ENCODE data around the gene CTNNA3. TPM values are rescaled to one million over a fixed set of nuclear protein-coding genes. Genes with fewer than 3 reads are reported as not detected.

CTNNA3 gene
- total RNA-seq, 1 experiment from 2014 or later: 0.32 TPM

GRCh38 chr10:67141300-67141699, 554.7 kb downstream of the CTNNA3 start:
- Histone ChIP-seq H4K20me1 (ENCODE audit: insufficient read depth) (no peaks in the 10 kb centered on the region), H3K9me3 (ENCODE audit: control insufficient read depth in 1 of 2, insufficient read depth in 1 of 2, low read depth in 1 of 2, low read length in 2 of 2) (no peaks in the 10 kb centered on the region), H2AFZ (ENCODE audit: low read depth, low read length, poor library complexity, severe bottlenecking) (no peak overlapping the region), H3K9me2 (ENCODE audit: insufficient read depth) (no peaks in the 10 kb centered on the region), H3K9ac (ENCODE audit: low read length) (no peak overlapping the region), H3K4me3 (replicated peaks in 1 of 2; ENCODE audit: low read depth in 1 of 2, low read length in 2 of 2) (no peak overlapping the region), H3K4me2 (ENCODE audit: low read length) (no peak overlapping the region), H3K27me3 (ENCODE audit: insufficient read depth, low read length) (no peaks in the 10 kb centered on the region), H3K4me1 (ENCODE audit: control insufficient read depth in 1 of 2, insufficient read depth in 2 of 2, low read length in 2 of 2) (no peaks in the 10 kb centered on the region), H3K27ac (ENCODE audit: low read depth, low read length) (no peak overlapping the region), H3K79me2 (ENCODE audit: insufficient read depth, low read length) (no peaks in the 10 kb centered on the region), H3K36me3 (ENCODE audit: control insufficient read depth in 1 of 2, insufficient read depth in 2 of 2, low read length in 2 of 2) (no peaks in the 10 kb centered on the region)
- no peak for ATAC-seq
- DNase-seq (ENCODE audit: low read depth, low spot score): no peak
- CTCF ChIA-PET: interaction anchor here (0.8 kb wide), 1 partner anchor 380 kb away, joined by 3 read pairs; no protein-coding TSS in a partner anchor
- no TSS peak for BruUV-seq (replicated peaks)
- RAD21 ChIA-PET (ENCODE audit: low non-redundant PET in 1 of 2, low total read pairs in 2 of 2, uncharacterized antibody in 2 of 2, unreplicated experiment in 2 of 2): no interaction called here
- intact Hi-C loops (cut with micrococcal nuclease): no loop called here
- TF ChIP-seq, protein P1, sequence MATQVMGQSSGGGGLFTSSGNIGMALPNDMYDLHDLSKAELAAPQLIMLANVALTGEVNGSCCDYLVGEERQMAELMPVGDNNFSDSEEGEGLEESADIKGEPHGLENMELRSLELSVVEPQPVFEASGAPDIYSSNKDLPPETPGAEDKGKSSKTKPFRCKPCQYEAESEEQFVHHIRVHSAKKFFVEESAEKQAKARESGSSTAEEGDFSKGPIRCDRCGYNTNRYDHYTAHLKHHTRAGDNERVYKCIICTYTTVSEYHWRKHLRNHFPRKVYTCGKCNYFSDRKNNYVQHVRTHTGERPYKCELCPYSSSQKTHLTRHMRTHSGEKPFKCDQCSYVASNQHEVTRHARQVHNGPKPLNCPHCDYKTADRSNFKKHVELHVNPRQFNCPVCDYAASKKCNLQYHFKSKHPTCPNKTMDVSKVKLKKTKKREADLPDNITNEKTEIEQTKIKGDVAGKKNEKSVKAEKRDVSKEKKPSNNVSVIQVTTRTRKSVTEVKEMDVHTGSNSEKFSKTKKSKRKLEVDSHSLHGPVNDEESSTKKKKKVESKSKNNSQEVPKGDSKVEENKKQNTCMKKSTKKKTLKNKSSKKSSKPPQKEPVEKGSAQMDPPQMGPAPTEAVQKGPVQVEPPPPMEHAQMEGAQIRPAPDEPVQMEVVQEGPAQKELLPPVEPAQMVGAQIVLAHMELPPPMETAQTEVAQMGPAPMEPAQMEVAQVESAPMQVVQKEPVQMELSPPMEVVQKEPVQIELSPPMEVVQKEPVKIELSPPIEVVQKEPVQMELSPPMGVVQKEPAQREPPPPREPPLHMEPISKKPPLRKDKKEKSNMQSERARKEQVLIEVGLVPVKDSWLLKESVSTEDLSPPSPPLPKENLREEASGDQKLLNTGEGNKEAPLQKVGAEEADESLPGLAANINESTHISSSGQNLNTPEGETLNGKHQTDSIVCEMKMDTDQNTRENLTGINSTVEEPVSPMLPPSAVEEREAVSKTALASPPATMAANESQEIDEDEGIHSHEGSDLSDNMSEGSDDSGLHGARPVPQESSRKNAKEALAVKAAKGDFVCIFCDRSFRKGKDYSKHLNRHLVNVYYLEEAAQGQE (IDR thresholded peaks at IDR 0.05; ENCODE audit: low read depth): no peak
- TF ChIP-seq SP1 (IDR thresholded peaks at IDR 0.05; ENCODE audit: low read depth) (no peak), RAD21 (IDR thresholded peaks at IDR 0.05; ENCODE audit: low read depth) (no peak), POLR2AphosphoS5 (IDR thresholded peaks at IDR 0.05; ENCODE audit: low read depth, low read length) (no peak), CTCF (IDR thresholded peaks at IDR 0.05 in 2 of 3, conservative IDR thresholded peaks at IDR 0.05 in 1 of 3; ENCODE audit: borderline replicate concordance in 1 of 3, insufficient read depth in 1 of 3, low read depth in 2 of 3, low read length in 2 of 3) (no peak), ELF1 (IDR thresholded peaks at IDR 0.05; ENCODE audit: borderline replicate concordance, low read depth) (no peak), EGR1 (IDR thresholded peaks at IDR 0.05; ENCODE audit: low read depth) (no peak), JUND (IDR thresholded peaks at IDR 0.05) (no peak), SRF (IDR thresholded peaks at IDR 0.05; ENCODE audit: low read depth) (no peak), ZNF274 (IDR thresholded peaks at IDR 0.05; ENCODE audit: low read depth, low read length) (no peak), ZFX (IDR thresholded peaks at IDR 0.05) (no peak), CEBPB (IDR thresholded peaks at IDR 0.05; ENCODE audit: low read depth) (no peak), FOSL1 (IDR thresholded peaks at IDR 0.05; ENCODE audit: low read depth) (no peak)
- TF ChIP-seq, protein P2, sequence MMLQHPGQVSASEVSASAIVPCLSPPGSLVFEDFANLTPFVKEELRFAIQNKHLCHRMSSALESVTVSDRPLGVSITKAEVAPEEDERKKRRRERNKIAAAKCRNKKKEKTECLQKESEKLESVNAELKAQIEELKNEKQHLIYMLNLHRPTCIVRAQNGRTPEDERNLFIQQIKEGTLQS (IDR thresholded peaks at IDR 0.05): no peak
- POLR2A ChIA-PET: no interaction called here
